HG03575 (cell line): ENCODE results near the gene UGT1A3.

Source experiments
- ATAC-seq: cut with Tn5 transposase; IDR thresholded peaks from one replicate; pipeline ENCODE4 v1.9.1; 2021; ENCODE audit not compliant: unreplicated experiment, insufficient number of reproducible peaks, low FRiP score; ENCODE audit errors: extremely low read depth

Gene UGT1A3

GRCh38 chr2:233789554-233789953 lies 60.7 kb downstream of the UGT1A3 start:
- ATAC-seq = no peak

- ATAC-seq = no peak
Observed at GRCh38 chr2:233791151-233791882, 62.5 kb downstream of the UGT1A3 start.

GRCh38 chr2:233791883-233792329 lies 63.1 kb downstream of the UGT1A3 start:
- ATAC-seq = no peak

GRCh38 chr2:233792720-233793119 lies 63.9 kb downstream of the UGT1A3 start:
- no peak for ATAC-seq

- ATAC-seq = no peak
Observed at GRCh38 chr2:233793465-233794127, 64.8 kb downstream of the UGT1A3 start.

GRCh38 chr2:233794128-233794658 lies 65.4 kb downstream of the UGT1A3 start:
- no peak for ATAC-seq

- no peak for ATAC-seq
Observed at GRCh38 chr2:233795735-233796171, 66.9 kb downstream of the UGT1A3 start.

GRCh38 chr2:233796254-233796653 lies 67.4 kb downstream of the UGT1A3 start:
- no peak for ATAC-seq

- no peak for ATAC-seq
Observed at GRCh38 chr2:233798335-233799086, 69.7 kb downstream of the UGT1A3 start.

GRCh38 chr2:233799087-233799665 lies 70.3 kb downstream of the UGT1A3 start:
- ATAC-seq = no peak

- no peak for ATAC-seq
Observed at GRCh38 chr2:233799716-233800115, 70.9 kb downstream of the UGT1A3 start.

GRCh38 chr2:233800208-233800607 lies 71.4 kb downstream of the UGT1A3 start:
- no peak for ATAC-seq

GRCh38 chr2:233801357-233802131 lies 72.7 kb downstream of the UGT1A3 start:
- no peak for ATAC-seq

GRCh38 chr2:233802132-233802815 lies 73.4 kb downstream of the UGT1A3 start:
- no peak for ATAC-seq

- ATAC-seq = no peak
Observed at GRCh38 chr2:233803292-233803911, 74.6 kb downstream of the UGT1A3 start.

- no peak for ATAC-seq
Observed at GRCh38 chr2:233803994-233804393, 75.2 kb downstream of the UGT1A3 start.

- ATAC-seq = no peak
Observed at GRCh38 chr2:233807215-233807865, 78.5 kb downstream of the UGT1A3 start.
